ENCODE results near the gene RAX.
A peak's percentile ranks its signal among the peaks of the same experiment; 100 is the strongest.

Gene RAX

GRCh38 chr18:59220784-59221765 lies 52.2 kb downstream of the RAX start:
- Histone ChIP-seq H3K27me3 (replicated peaks in 2 of 5; ENCODE audit: control insufficient read depth in 4 of 5, insufficient read depth in 5 of 5, low read length in 4 of 5) (peaks cover 19 to 86% (median 39%) of the 10 kb centered on the region in 5 experiments), H3K4me1 (ENCODE audit: control extremely low read depth in 1 of 4, control insufficient read depth in 4 of 4, insufficient read depth in 4 of 4, low read length in 3 of 4) (peaks cover 0 to 17% (median 7%) of the 10 kb centered on the region in 4 experiments), H3K27ac (ENCODE audit: insufficient read depth in 1 of 2, low read depth in 1 of 2, low read length in 2 of 2, poor library complexity in 1 of 2, severe bottlenecking in 2 of 2) (no peak overlapping the region), H3K4me3 (ENCODE audit: control insufficient read depth in 1 of 7, extremely low read depth in 1 of 7, insufficient read depth in 4 of 7, low read depth in 2 of 7, low read length in 6 of 7) (peak overlapping the region in 2 of 7 experiments; percentile 43 to 57), H3K36me3 (ENCODE audit: control insufficient read depth in 4 of 4, insufficient read depth in 4 of 4, low read length in 3 of 4) (no peaks in the 10 kb centered on the region), H3K9me3 (ENCODE audit: control extremely low read depth in 1 of 5, control insufficient read depth in 4 of 5, insufficient read depth in 2 of 5, low read depth in 1 of 5, low read length in 4 of 5) (peaks cover 0 to 4% (median 0%) of the 10 kb centered on the region in 5 experiments)
- DNase-seq = peak; percentile 9 to 49 (median 43)
- CTCF ChIA-PET = no interaction called here
- 5% methylated on average over 30 of the region's 47 CpGs for WGBS (ENCODE audit: insufficient coverage)
- POLR2A ChIA-PET = no interaction called here

DNA sequence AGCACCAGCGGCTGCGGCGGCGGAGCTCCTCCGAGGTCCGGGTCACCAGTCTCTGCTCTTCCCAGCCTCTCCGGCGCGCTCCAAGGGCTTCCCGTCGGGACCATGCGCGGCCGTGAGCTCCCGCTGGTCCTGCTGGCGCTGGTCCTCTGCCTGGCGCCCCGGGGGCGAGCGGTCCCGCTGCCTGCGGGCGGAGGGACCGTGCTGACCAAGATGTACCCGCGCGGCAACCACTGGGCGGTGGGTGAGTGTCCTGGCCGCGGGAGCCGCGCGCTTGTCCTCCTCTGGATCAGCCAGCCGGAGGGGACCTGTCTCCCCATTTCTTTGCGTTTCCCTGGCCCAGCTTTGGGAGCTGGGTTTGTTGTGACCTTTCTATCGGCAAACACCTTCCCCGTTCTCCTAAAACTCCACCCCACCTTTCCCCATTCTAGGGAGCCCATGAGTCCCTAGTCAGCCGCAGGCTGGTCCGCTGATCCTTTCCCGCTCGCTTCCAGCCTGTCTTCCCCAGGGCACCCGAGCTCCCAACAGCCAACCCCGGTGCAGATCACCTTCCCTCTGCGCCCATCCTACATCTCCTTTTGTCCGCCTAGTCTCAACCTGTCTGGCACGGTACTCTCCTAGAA lies 53.0 kb downstream of the RAX start:
- Histone ChIP-seq H3K4me3 (ENCODE audit: control insufficient read depth in 1 of 7, extremely low read depth in 1 of 7, insufficient read depth in 4 of 7, low read depth in 2 of 7, low read length in 6 of 7) (peak overlapping the region in 2 of 7 experiments; percentile 4 to 19), H3K36me3 (ENCODE audit: control insufficient read depth in 4 of 4, insufficient read depth in 4 of 4, low read length in 3 of 4) (no peaks in the 10 kb centered on the region), H3K4me1 (ENCODE audit: control extremely low read depth in 1 of 4, control insufficient read depth in 4 of 4, insufficient read depth in 4 of 4, low read length in 3 of 4) (peaks cover 0 to 17% (median 7%) of the 10 kb centered on the region in 4 experiments), H3K9me3 (ENCODE audit: control extremely low read depth in 1 of 5, control insufficient read depth in 4 of 5, insufficient read depth in 2 of 5, low read depth in 1 of 5, low read length in 4 of 5) (peaks cover 0 to 4% (median 0%) of the 10 kb centered on the region in 5 experiments), H3K27me3 (replicated peaks in 2 of 5; ENCODE audit: control insufficient read depth in 4 of 5, insufficient read depth in 5 of 5, low read length in 4 of 5) (peaks cover 19 to 88% (median 42%) of the 10 kb centered on the region in 5 experiments), H3K27ac (ENCODE audit: insufficient read depth in 1 of 2, low read depth in 1 of 2, low read length in 2 of 2, poor library complexity in 1 of 2, severe bottlenecking in 2 of 2) (no peak overlapping the region)
- POLR2A ChIA-PET = no interaction called here
- DNase-seq = no peak
- 3% methylated on average over 31 of the region's 46 CpGs for WGBS (ENCODE audit: insufficient coverage)
- CTCF ChIA-PET = no interaction called here

GRCh38 chr18:59219672-59220163 lies 53.5 kb downstream of the RAX start, which contains the start of gene GRP:
Gene GRP (plus strand): TSS chr18:59220158. CDS start chr18:59220266, 108 bp downstream.
- ChIA-PET POLR2A (no interaction called here), CTCF (no interaction called here)
- DNase-seq = no peak
- Histone ChIP-seq H3K9me3 (ENCODE audit: control extremely low read depth in 1 of 5, control insufficient read depth in 4 of 5, insufficient read depth in 2 of 5, low read depth in 1 of 5, low read length in 4 of 5) (peaks cover 0 to 4% (median 0%) of the 10 kb centered on the region in 5 experiments), H3K27me3 (replicated peaks in 2 of 5; ENCODE audit: control insufficient read depth in 4 of 5, insufficient read depth in 5 of 5, low read length in 4 of 5) (peaks cover 19 to 88% (median 42%) of the 10 kb centered on the region in 5 experiments), H3K4me1 (ENCODE audit: control extremely low read depth in 1 of 4, control insufficient read depth in 4 of 4, insufficient read depth in 4 of 4, low read length in 3 of 4) (peaks cover 0 to 17% (median 7%) of the 10 kb centered on the region in 4 experiments), H3K36me3 (ENCODE audit: control insufficient read depth in 4 of 4, insufficient read depth in 4 of 4, low read length in 3 of 4) (no peaks in the 10 kb centered on the region), H3K27ac (ENCODE audit: insufficient read depth in 1 of 2, low read depth in 1 of 2, low read length in 2 of 2, poor library complexity in 1 of 2, severe bottlenecking in 2 of 2) (no peak within 1 kb of the TSS), H3K4me3 (ENCODE audit: control insufficient read depth in 1 of 7, extremely low read depth in 1 of 7, insufficient read depth in 4 of 7, low read depth in 2 of 7, low read length in 6 of 7) (peak within 1 kb of the TSS in 2 of 7 experiments; percentile 43 to 57)
- whole genome bisulfite sequencing (ENCODE audit: insufficient coverage) = 2% methylated on average over 20 of the region's 29 CpGs

DNA sequence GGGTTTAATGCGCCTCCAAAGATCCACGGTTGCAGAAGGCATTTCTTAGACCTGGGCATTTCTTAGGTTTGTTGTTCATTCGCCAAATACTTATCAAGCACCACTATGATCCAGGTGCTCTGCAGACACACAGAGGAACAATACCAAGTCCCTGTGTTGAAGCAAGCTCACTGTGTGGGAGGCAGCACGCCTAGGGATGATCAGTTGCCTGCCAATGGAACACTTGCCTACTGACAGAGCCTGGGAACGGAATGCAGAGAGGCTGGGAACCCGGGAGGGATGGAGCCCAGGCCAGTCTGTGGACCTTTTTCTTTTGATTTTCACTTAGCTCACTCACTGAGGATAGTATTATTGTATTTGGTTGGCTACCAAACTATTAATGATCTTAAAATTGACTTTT lies 55.2 kb downstream of the RAX start:
- H3K9me3 ChIP-seq (ENCODE audit: control extremely low read depth in 1 of 5, control insufficient read depth in 4 of 5, insufficient read depth in 2 of 5, low read depth in 1 of 5, low read length in 4 of 5) = peaks cover 0 to 4% (median 0%) of the 10 kb centered on the region in 5 experiments
- H3K27ac ChIP-seq (ENCODE audit: insufficient read depth in 1 of 2, low read depth in 1 of 2, low read length in 2 of 2, poor library complexity in 1 of 2, severe bottlenecking in 2 of 2) = no peak overlapping the region
- H3K27me3 ChIP-seq (replicated peaks in 2 of 5; ENCODE audit: control insufficient read depth in 4 of 5, insufficient read depth in 5 of 5, low read length in 4 of 5) = peaks cover 15 to 80% (median 38%) of the 10 kb centered on the region in 5 experiments
- peaks cover 0 to 17% (median 7%) of the 10 kb centered on the region in 4 experiments for H3K4me1 ChIP-seq (ENCODE audit: control extremely low read depth in 1 of 4, control insufficient read depth in 4 of 4, insufficient read depth in 4 of 4, low read length in 3 of 4)
- DNase-seq = no peak
- H3K4me3 ChIP-seq (ENCODE audit: control insufficient read depth in 1 of 7, extremely low read depth in 1 of 7, insufficient read depth in 4 of 7, low read depth in 2 of 7, low read length in 6 of 7) = no peak overlapping the region
- ChIA-PET CTCF (interaction anchor here (0.9 kb wide), 1 partner anchor 73 kb away, joined by 3 read pairs; no protein-coding TSS in a partner anchor), POLR2A (no interaction called here)
- 81% methylated on average over 4 of the region's 6 CpGs for WGBS (ENCODE audit: insufficient coverage)
- no peaks in the 10 kb centered on the region for H3K36me3 ChIP-seq (ENCODE audit: control insufficient read depth in 4 of 4, insufficient read depth in 4 of 4, low read length in 3 of 4)

All from common myeloid progenitor, CD34-positive (primary cell).